HepG2 (cell line): ENCODE results near the gene OR5A2.

Source experiments
- ERF ChIP-seq: IDR thresholded peaks from 2 replicates; pipeline ENCODE4 v1.6.1; 2018; ENCODE audit warnings: missing biosample characterization, missing genetic modification reagents
- HNRNPLL ChIP-seq: fragments of 200-400 bp; formaldehyde crosslinking; IDR thresholded peaks from 2 replicates; pipeline ENCODE4 v1.6.1; 2017; ENCODE audit warnings: mild to moderate bottlenecking, low read depth, low read length; ENCODE audit not compliant: poor library complexity, severe bottlenecking
- JDP2 ChIP-seq: sonication (generic); formaldehyde crosslinking; IDR thresholded peaks from 2 replicates; pipeline ENCODE4 v1.8.1; 2022; ENCODE audit warnings: missing genetic modification reagents, borderline replicate concordance
- RARG ChIP-seq: sonication (generic); formaldehyde crosslinking; IDR thresholded peaks from 2 replicates; pipeline ENCODE4 v1.4.0; 2020; ENCODE audit warnings: low read depth, mild to moderate bottlenecking, missing genetic modification reagents
- RNF2 ChIP-seq: fragments of 450-650 bp; conservative IDR thresholded peaks from 2 replicates; pipeline ENCODE4 v1.6.1; 2016; ENCODE audit warnings: low read depth
- SMC3 ChIP-seq: IDR thresholded peaks from 2 replicates; pipeline ENCODE4 v1.6.1; 2011; ENCODE audit warnings: low read length, improper control_type of control experiment
- STAG1 ChIP-seq: sonication (generic); formaldehyde crosslinking; IDR thresholded peaks from 2 replicates; pipeline ENCODE4 v1.4.0; 2020; ENCODE audit warnings: missing genetic modification reagents
- TGIF2 ChIP-seq: IDR thresholded peaks from 2 replicates; pipeline ENCODE4 v1.6.1; 2016; ENCODE audit warnings: control low read depth, missing compliant biosample characterization
- ZNF24 ChIP-seq: fragments of 450-650 bp; IDR thresholded peaks from 2 replicates; pipeline ENCODE4 v1.6.1; 2017; ENCODE audit warnings: antibody characterized with exemption, mild to moderate bottlenecking
- TF ChIP-seq, protein P1 (sequence below): conservative IDR thresholded peaks from 2 replicates; pipeline ENCODE4 v1.6.1; 2018; ENCODE audit warnings: missing genetic modification reagents
- TF ChIP-seq, protein P2 (sequence below): IDR thresholded peaks from 2 replicates; pipeline ENCODE4 v1.6.1; 2016; ENCODE audit warnings: low read depth, borderline replicate concordance

DNA sequence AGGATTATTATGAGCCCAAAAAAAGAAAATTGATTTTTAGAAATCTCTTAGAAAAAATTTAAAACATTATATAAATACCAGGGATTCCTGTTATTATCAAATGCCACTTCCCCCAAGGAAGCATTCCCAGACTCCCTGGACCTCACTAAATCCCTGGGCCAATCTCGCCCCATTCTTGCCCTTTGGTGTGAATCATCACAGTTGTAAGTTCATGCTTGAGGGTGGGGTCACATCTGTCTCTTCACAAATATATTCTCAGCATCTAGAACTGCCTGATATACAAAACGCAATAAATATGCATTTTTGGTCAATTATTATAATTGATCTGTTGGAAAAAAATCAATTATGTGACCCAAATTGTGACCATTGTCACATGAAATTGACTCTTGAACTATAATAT, 22.3 kb upstream of the OR5A2 start:
- TF ChIP-seq RARG (no peak), ERF (CRISPR knock-in tag) (no peak), TGIF2 (CRISPR knock-in tag) (no peak), ZNF24 (no peak), HNRNPLL (no peak), JDP2 (CRISPR knock-in tag) (no peak), SMC3 (no peak), STAG1 (no peak), RNF2 (no peak)
- TF ChIP-seq, protein P1, sequence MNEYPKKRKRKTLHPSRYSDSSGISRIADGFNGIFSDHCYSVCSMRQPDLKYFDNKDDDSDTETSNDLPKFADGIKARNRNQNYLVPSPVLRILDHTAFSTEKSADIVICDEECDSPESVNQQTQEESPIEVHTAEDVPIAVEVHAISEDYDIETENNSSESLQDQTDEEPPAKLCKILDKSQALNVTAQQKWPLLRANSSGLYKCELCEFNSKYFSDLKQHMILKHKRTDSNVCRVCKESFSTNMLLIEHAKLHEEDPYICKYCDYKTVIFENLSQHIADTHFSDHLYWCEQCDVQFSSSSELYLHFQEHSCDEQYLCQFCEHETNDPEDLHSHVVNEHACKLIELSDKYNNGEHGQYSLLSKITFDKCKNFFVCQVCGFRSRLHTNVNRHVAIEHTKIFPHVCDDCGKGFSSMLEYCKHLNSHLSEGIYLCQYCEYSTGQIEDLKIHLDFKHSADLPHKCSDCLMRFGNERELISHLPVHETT (CRISPR knock-in tag) = no peak
- TF ChIP-seq, protein P2, sequence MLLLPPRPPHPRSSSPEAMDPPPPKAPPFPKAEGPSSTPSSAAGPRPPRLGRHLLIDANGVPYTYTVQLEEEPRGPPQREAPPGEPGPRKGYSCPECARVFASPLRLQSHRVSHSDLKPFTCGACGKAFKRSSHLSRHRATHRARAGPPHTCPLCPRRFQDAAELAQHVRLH = no peak
